Neural progenitor cell (in vitro differentiated cells): Measurements from ENCODE around the gene PTPA. TPM values are rescaled to one million over a fixed set of nuclear protein-coding genes. Genes with fewer than 3 reads are reported as not detected.

Experiments used
- DNase-seq: peaks from one replicate; pipeline ENCODE4 v3.0.0-alpha.2; 2016; ENCODE audit warnings: low spot score
- H2AFZ ChIP-seq: fragments of 200-600 bp; sonication (generic); replicated peaks from 2 replicates; pipeline ENCODE4 v1.6.1; 2016; ENCODE audit warnings: antibody characterized with exemption
- H3F3A ChIP-seq: fragments of 200-600 bp; sonication (generic); 2 replicates; pipeline ENCODE4 v1.6.1; 2016; ENCODE audit warnings: antibody characterized with exemption, low read depth
- H3K27ac ChIP-seq: fragments of 200-600 bp; sonication (generic); 2 replicates; pipeline ENCODE4 v1.5.1; 2016; ENCODE audit warnings: mild to moderate bottlenecking
- H3K27me3 ChIP-seq: fragments of 200-600 bp; sonication (generic); 2 replicates; pipeline ENCODE4 v1.6.1; 2016; ENCODE audit warnings: mild to moderate bottlenecking, moderate library complexity
- H3K36me3 ChIP-seq: fragments of 200-600 bp; sonication (generic); 2 replicates; pipeline ENCODE4 v1.5.1; 2016
- H3K4me1 ChIP-seq: fragments of 200-600 bp; sonication (generic); 2 replicates; pipeline ENCODE4 v1.6.1; 2016; ENCODE audit warnings: mixed run types
- H3K4me2 ChIP-seq: fragments of 200-600 bp; sonication (generic); 2 replicates; pipeline ENCODE4 v1.6.1; 2016
- H3K4me3 ChIP-seq: fragments of 200-600 bp; sonication (generic); 2 replicates; pipeline ENCODE4 v1.5.1; 2016
- H3K79me2 ChIP-seq: fragments of 200-600 bp; sonication (generic); 2 replicates; pipeline ENCODE4 v1.6.1; 2016; ENCODE audit warnings: low read depth
- H3K9ac ChIP-seq: fragments of 200-600 bp; sonication (generic); 2 replicates; pipeline ENCODE4 v1.6.1; 2016
- H3K9me3 ChIP-seq: fragments of 200-600 bp; sonication (generic); 2 replicates; pipeline ENCODE4 v1.5.1; 2016; ENCODE audit warnings: low read depth
- H4K20me1 ChIP-seq: fragments of 200-600 bp; sonication (generic); 2 replicates; pipeline ENCODE4 v1.6.1; 2016; ENCODE audit warnings: low read depth
- H3K27ac Mint-ChIP-seq: 3 replicates; pipeline ENCODE4 v1.8.0; 2021; ENCODE audit warnings: mixed read lengths
- H3K27me3 Mint-ChIP-seq: 2 replicates; pipeline ENCODE4 v1.8.0; 2022; ENCODE audit warnings: low read depth, mild to moderate bottlenecking, inconsistent platforms, moderate library complexity, mixed read lengths; ENCODE audit not compliant: insufficient read depth
- H3K36me3 Mint-ChIP-seq: 3 replicates; pipeline ENCODE4 v1.8.0; 2021; ENCODE audit warnings: mixed read lengths
- H3K4me1 Mint-ChIP-seq: 3 replicates; pipeline ENCODE4 v1.8.0; 2021; ENCODE audit warnings: mixed read lengths
- H3K4me3 Mint-ChIP-seq: 3 replicates; pipeline ENCODE4 v1.8.0; 2021; ENCODE audit warnings: mild to moderate bottlenecking, moderate library complexity, mixed read lengths
- H3K9me3 Mint-ChIP-seq: 3 replicates; pipeline ENCODE4 v1.8.0; 2020; ENCODE audit warnings: mixed read lengths
- EZH2 ChIP-seq: fragments of 200-600 bp; sonication (generic); IDR thresholded peaks from 2 replicates; pipeline ENCODE4 v1.6.1; 2017; ENCODE audit warnings: antibody characterized with exemption, mild to moderate bottlenecking, moderate library complexity
- EZH2phosphoT487 ChIP-seq: fragments of 200-600 bp; sonication (generic); IDR thresholded peaks from 2 replicates; pipeline ENCODE4 v1.6.1; 2017; ENCODE audit warnings: antibody characterized with exemption
- total RNA-seq: library from RNA; depleted of rRNA; stranded (reverse); fragments of >200 nt; gene quantifications from 2 replicates; pipeline ENCODE4 v1.2.3, GENCODE V29; 2015; ENCODE audit warnings: low replicate concordance
- TF ChIP-seq, protein P1 (sequence below): fragments of 200-600 bp; sonication (generic); IDR thresholded peaks from 2 replicates; pipeline ENCODE4 v1.5.1; 2017; ENCODE audit warnings: antibody characterized with exemption, mild to moderate bottlenecking

PTPA gene
- total RNA-seq, 1 donor from 2014 or later = 82.4 TPM

DNA sequence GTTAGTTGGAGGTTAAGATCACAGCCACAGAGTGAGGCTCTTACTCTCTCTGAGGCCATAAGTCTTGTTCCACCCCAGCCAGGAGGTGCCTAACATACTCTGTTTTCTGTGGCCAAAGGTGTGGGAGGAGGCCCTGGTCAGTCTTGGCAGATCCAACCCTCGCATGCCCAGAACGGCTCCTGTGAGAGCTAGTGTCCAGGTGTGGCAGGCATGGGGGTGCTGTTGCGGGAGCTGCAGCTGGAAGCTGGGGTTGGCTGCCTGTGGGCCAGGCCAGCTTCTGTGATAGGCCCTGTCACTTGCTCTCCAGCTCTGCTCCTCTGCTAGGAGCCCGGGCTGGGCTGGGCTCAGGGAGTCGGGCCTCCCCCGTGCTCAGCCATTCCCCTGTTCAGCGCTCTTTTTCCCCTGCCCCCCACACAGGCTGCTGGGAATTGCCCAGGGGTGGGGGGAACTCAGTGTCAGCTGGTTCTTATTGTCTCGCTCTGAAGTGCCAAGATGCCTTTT, 35.3 kb downstream of the PTPA start:
- H3K27me3 Mint-ChIP-seq = peaks cover 14% of the 10 kb centered on the region
- peaks cover 17% of the 10 kb centered on the region for H3K36me3 Mint-ChIP-seq
- H3K27ac Mint-ChIP-seq = peak overlapping the region; percentile 89
- Histone ChIP-seq H2AFZ (no peak overlapping the region), H3F3A (peaks cover 16% of the 10 kb centered on the region), H4K20me1 (peaks cover 24% of the 10 kb centered on the region), H3K79me2 (peaks cover 25% of the 10 kb centered on the region), H3K36me3 (no peaks in the 10 kb centered on the region), H3K9ac (no peak overlapping the region), H3K4me2 (no peak overlapping the region), H3K4me1 (peaks cover 34% of the 10 kb centered on the region), H3K27me3 (no peaks in the 10 kb centered on the region), H3K4me3 (no peak overlapping the region), H3K9me3 (no peaks in the 10 kb centered on the region), H3K27ac (peak overlapping the region; percentile 19)
- TF ChIP-seq EZH2phosphoT487 (no peak), EZH2 (no peak)
- TF ChIP-seq, protein P1, sequence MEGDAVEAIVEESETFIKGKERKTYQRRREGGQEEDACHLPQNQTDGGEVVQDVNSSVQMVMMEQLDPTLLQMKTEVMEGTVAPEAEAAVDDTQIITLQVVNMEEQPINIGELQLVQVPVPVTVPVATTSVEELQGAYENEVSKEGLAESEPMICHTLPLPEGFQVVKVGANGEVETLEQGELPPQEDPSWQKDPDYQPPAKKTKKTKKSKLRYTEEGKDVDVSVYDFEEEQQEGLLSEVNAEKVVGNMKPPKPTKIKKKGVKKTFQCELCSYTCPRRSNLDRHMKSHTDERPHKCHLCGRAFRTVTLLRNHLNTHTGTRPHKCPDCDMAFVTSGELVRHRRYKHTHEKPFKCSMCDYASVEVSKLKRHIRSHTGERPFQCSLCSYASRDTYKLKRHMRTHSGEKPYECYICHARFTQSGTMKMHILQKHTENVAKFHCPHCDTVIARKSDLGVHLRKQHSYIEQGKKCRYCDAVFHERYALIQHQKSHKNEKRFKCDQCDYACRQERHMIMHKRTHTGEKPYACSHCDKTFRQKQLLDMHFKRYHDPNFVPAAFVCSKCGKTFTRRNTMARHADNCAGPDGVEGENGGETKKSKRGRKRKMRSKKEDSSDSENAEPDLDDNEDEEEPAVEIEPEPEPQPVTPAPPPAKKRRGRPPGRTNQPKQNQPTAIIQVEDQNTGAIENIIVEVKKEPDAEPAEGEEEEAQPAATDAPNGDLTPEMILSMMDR = no peak
- H3K4me1 Mint-ChIP-seq = peaks cover 50% of the 10 kb centered on the region
- DNase-seq = no peak
- no peaks in the 10 kb centered on the region for H3K9me3 Mint-ChIP-seq
- H3K4me3 Mint-ChIP-seq = no peak overlapping the region

DNA sequence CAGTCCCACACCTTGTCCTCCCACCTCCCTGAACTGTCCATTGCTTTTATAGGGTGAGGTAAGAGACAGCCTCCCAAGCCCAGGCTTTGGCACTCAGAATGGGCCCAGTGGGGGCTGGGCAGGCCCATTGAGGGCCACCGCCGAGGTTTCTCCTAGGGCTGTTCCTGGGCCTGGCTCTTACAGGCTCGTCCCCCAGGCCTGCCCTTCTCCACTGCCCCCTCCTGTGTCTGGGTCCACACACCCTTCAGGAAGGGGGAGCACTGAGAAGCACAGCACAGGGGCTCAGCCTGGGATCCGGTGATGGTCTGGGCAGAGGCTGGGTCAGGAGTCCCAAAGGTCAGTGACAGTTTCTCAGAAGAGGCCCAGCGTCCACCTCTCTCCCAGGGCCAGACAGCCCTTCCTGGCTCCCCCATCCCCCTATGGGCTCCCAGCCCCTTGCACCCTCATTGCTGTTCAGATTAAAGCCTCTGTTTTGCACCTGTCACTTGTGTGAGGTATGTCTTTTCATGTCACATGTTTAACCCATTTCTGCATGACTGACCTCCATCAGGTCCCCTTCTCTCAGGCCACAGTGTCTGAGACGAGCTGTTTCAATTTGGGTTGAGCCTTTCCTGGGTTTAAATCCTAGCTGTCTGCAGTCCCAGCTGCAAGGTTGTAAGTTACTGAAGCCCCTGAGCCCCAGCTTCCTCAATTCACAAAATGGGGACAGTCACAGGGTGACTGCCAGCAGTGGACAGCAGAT, 37.4 kb downstream of the PTPA start:
- Mint-ChIP-seq H3K27ac (no peak overlapping the region), H3K4me3 (peak overlapping the region; percentile 61), H3K36me3 (peaks cover 20% of the 10 kb centered on the region), H3K4me1 (peaks cover 33% of the 10 kb centered on the region), H3K27me3 (peaks cover 11% of the 10 kb centered on the region), H3K9me3 (no peaks in the 10 kb centered on the region)
- no peak overlapping the region for H3K4me2 ChIP-seq
- no peak overlapping the region for H3K9ac ChIP-seq
- H3K4me3 ChIP-seq = no peak overlapping the region
- no peak overlapping the region for H2AFZ ChIP-seq
- DNase-seq = no peak
- H3K27me3 ChIP-seq = no peaks in the 10 kb centered on the region
- H3K36me3 ChIP-seq = no peaks in the 10 kb centered on the region
- H3F3A ChIP-seq = peaks cover 14% of the 10 kb centered on the region
- no peak overlapping the region for H3K27ac ChIP-seq
- no peaks in the 10 kb centered on the region for H3K9me3 ChIP-seq
- no peak for TF ChIP-seq EZH2phosphoT487
- no peak for TF ChIP-seq EZH2
- TF ChIP-seq, protein P1 = no peak
- peaks cover 24% of the 10 kb centered on the region for H4K20me1 ChIP-seq
- peaks cover 19% of the 10 kb centered on the region for H3K4me1 ChIP-seq
- H3K79me2 ChIP-seq = peaks cover 6% of the 10 kb centered on the region

DNA sequence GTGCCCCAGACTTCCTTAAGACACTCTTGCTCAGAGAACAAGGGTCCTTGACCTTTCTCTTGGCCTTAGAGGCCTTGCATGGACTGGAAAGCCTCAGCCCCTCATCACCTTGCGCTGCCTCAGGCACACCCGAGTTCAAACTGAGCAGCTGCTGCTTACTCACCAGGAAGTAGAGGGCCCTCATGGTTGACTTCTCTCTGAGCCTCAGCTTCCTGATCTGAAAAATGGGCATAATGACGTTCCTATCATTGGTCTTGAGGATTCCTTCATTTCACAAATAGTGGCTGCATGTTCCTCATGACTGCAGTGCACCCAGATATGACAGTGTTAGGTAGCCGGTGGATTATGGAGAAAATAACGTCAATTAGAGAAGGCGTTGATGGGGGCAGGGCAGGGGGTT, 38.2 kb downstream of the PTPA start:
- H4K20me1 ChIP-seq = peaks cover 24% of the 10 kb centered on the region
- H3K4me3 ChIP-seq = no peak overlapping the region

More for the DNA sequence above, 38.2 kb downstream of the PTPA start:
- Mint-ChIP-seq H3K4me1 (peaks cover 30% of the 10 kb centered on the region), H3K27me3 (peaks cover 10% of the 10 kb centered on the region), H3K4me3 (peak overlapping the region; percentile 21), H3K27ac (peak overlapping the region; percentile 58), H3K9me3 (no peaks in the 10 kb centered on the region), H3K36me3 (peaks cover 15% of the 10 kb centered on the region)
- Histone ChIP-seq H3F3A (peaks cover 14% of the 10 kb centered on the region), H3K9me3 (no peaks in the 10 kb centered on the region), H3K27ac (no peak overlapping the region), H3K27me3 (no peaks in the 10 kb centered on the region), H3K79me2 (no peaks in the 10 kb centered on the region), H3K9ac (no peak overlapping the region), H3K4me1 (peaks cover 16% of the 10 kb centered on the region), H3K36me3 (no peaks in the 10 kb centered on the region), H2AFZ (no peak overlapping the region), H3K4me2 (no peak overlapping the region)
- DNase-seq = no peak
- TF ChIP-seq, protein P1 = no peak
- TF ChIP-seq EZH2 (no peak), EZH2phosphoT487 (no peak)
